GM19025 (cell line): ENCODE results near the gene LIPT2.
"Not testable (repeated sequence)": the region's sequence is repeated elsewhere in the genome, so short reads cannot be mapped to it uniquely, and the experiment has no call there.

Source experiments
- ATAC-seq: cut with Tn5 transposase; IDR thresholded peaks from one replicate; pipeline ENCODE4 v1.9.1; 2021; ENCODE audit warnings: mild to moderate bottlenecking, low read depth, moderate library complexity; ENCODE audit not compliant: unreplicated experiment

LIPT2 gene

DNA sequence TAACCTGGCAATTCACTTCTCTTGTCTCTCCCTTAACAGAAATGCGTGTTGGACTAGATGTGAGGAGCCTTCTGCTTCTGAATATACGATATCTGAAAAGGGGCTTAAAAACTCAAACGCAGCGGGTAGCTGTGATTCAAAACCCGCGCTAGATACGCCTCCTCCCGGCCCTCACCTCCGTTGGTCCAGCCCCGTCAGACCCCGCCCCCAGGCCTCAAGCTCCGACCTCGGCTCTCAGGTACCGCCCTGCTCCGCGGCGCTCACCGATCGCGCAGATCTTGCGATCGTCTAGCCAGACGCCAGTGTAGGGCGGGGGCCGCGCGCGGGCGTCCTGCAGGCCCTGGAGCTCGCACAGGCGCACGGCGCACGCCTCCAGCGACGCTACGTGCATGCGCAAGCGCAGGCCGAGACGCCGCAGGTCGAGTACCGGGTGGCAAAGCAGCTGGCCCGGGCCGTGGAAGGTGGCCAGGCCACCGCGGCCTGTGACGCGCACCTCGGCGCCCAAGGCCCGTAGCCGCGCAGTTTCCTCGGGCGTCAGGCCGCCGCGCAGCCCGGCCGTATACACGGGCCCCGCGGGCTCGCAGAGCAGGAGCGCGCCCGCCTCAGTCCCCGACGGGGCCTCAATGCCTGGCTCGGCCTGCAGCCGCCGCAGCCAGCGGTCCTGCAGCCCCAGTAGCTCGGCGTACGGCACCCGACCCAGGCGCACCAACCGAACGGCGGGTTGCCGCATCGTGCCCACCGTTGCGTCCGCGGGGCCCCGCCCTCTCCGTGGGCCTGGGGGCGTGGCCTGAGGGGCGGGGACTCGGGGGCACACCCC, at the start of gene LIPT2:
Gene LIPT2 (minus strand): TSS at position 751 of the 817 bp plus-strand sequence. CDS start 21 bp downstream, at position 730.
- peak; percentile 95 for ATAC-seq

GRCh38 chr11:74541466-74541865, 47.9 kb upstream of the LIPT2 start:
- no peak for ATAC-seq

DNA sequence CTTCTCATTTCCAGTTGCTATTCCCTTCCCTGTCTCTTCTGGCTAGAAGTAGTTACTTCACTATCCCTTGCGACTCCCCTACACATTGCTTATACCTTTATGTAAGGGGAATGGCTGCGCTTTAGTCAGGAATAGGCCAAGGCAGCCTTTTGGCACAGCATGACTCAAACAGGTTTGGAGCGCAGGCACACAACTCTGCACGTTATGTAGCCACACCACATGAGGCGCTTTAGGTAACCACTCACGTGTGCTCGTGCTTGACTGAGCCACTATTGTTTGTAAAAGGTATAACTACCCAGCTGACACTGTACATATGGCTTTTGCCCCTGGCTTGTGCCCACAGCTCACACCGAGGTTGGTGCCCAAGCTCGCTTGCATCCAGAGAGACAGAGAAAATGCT, 46.7 kb upstream of the LIPT2 start:
- ATAC-seq = no peak

DNA sequence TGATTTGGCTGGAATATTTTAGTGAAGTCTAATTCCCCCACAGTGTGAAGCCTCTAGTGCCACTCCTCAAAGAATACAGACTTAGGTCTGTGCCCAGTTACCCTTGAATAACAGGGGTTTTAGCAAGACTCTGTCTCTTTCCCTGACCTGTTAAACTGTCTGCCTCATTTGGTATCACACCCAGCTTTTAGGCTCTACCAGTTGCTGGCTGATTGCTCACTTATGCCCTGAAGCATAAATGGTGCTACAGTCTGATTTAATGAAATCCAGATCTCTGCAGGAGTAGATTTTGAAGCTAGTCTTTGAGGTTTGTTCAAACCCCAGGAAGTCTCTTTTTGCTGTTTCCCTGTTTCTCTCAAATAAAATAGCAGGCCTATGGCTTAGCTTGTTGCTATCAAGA, 45.2 kb upstream of the LIPT2 start:
- no peak for ATAC-seq

GRCh38 chr11:74535371-74536160, 42.0 kb upstream of the LIPT2 start:
- ATAC-seq = no peak

DNA sequence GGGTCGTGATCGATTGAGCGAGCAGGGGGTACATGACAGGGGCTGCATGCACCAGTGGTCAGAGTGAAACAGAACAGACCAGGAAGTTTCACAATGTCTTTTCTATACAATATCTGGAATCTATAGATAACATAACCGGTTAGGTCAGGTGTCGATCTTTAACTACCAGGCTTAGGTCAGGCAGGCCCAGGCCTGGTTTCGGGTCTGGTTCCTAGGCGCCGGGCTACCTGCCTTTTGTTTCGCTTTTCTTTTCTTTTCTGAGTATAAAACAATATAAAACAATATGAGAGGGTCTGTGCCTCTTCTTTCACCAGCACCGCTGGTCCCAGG, 41.4 kb upstream of the LIPT2 start:
- not testable (repeated sequence) for ATAC-seq

DNA sequence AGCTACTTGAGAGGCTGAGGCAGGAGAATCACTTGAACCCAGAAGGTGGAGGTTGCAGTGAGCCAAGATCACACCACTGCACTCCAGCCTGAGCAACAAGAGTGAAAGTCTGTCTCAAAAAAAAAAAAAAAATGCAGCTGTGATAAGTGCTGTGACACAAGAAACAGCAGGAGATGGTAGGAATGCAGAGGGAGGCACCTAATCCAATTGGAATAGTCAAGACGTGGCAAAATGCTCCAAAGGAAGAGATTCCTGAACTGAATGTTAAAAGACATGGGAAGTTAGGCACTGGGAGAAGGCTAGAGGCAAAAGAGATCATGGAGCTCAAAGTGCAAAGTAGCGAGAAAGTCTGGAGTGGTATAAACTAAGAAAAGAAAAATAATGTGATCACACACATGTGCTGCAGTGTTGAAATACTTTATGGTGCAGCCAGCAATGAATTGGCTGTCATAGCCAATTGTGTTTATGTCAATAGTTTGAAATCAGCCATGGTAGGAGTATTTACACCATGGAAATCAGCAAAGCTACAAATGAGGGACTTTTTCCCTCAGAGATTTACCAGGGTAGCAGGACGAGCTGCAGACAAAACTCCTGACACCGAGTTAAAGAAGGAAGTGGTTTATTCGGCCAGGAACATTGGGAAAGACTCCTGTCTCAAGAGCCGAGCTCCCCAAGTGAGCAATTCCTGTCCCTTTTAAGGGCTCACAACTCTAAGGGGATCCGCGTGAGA, 40.9 kb upstream of the LIPT2 start:
- no peak for ATAC-seq

GRCh38 chr11:74533421-74533820, 39.9 kb upstream of the LIPT2 start:
- no peak for ATAC-seq

DNA sequence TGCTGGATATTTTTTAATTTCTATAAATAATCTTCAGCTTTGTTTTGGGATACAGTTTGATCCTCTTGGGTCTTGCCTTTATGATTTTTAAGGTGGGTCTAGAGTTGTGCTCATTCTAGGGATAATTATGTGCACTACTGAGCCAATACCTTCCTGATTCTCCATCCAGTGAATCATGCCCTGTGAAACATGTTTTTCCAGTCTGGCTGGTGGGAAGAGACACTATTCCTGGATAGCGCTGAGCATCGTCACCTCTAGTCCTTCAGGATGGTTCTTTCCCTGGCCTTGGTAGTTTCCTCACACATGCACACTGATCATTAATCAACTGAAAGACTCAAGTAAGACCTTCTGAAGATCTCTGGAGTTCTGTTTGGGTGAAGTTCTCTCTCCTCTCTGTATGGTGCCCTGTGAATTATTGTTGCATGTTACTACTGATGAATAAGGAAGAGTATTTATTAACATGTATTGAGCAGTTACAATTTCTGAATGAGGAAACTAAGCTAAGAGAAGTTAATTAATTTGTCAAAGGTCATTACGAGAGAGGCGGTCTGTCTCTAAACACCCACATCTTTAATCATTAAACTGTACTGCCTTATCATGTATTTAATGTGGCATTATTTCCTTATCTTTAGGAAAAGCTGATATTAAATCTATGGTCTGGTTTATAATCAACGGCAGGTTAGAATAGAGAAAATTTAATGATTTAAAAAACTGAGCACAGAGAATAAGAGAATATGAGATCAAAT, 39.1 kb upstream of the LIPT2 start:
- no peak for ATAC-seq

DNA sequence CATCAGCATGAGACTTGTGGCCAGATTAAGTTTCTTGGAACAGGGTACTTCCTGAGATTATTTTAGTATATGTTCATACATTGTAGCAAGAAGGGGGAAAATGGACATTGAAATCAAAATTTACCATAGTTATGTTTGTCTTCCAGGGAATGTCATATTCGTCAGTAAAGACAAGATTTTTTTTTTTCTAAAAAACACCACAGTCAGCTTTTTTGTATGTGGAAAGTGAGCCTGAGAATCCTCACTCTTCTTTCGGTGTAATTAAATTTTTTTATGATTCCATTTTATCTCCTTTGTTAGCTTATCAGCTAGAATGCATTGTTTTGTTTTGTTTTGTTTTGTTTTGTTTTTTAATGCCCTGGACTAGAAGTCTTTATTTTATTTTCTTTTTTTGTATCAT, 31.5 kb upstream of the LIPT2 start:
- ATAC-seq = no peak

- no peak for ATAC-seq
Measured at GRCh38 chr11:74524501-74524900, 31.0 kb upstream of the LIPT2 start.

DNA sequence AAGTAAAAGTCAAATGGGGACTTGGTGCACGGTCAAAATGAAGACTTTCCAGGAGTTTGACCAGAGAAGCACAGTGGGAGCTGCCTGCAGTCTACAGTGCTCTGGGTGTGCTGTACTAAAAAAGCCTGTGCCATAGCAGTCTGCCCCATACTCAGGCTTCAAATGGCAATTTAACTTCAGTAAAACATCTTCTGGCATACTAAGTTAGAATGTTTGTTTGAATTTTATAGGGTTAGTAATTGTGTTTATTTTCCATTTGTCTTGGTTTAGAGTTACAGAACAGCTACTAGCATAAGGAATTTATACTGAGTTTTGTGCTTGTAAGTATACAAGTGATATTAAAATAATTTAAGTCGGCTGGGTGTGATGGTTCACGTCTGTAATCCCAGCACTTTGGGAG, 29.3 kb upstream of the LIPT2 start:
- ATAC-seq = no peak

GRCh38 chr11:74521666-74522252, 28.2 kb upstream of the LIPT2 start:
- ATAC-seq = no peak

DNA sequence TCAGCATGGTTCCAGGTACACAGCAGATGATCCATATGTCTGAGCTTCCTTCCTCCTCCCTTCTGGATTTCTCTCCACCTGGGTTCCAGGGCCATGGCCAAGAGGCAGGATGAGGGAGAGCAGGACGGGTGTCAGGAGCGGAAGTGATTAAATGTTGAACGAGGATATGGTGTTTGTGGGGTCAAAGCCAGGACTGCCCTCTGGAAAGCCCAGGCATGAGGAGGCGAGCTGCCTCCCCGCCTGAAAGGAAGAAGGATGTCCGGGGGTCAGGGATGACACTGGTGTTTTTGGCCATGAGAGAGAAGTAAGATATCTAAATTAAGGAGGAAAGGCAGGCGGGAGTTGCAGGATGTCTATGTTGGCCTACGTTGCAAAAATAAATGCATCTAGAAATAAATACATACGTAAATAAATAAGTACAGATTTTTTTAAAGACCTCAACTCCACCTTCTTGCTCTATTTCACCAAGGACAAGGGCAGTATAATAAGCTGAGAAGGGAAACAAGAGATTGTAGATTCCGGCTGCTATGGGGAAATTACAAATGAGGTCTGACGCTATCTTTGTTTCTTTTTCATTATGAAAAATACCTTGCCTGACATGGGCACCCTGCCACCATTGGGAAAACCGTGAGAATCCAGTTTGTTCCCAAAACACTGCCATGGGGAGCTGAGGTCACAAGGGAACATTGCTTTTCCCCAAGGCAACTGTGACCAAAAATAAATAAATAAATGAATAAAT, 27.6 kb upstream of the LIPT2 start:
- no peak for ATAC-seq

GRCh38 chr11:74520316-74520715, 26.8 kb upstream of the LIPT2 start:
- no peak for ATAC-seq

DNA sequence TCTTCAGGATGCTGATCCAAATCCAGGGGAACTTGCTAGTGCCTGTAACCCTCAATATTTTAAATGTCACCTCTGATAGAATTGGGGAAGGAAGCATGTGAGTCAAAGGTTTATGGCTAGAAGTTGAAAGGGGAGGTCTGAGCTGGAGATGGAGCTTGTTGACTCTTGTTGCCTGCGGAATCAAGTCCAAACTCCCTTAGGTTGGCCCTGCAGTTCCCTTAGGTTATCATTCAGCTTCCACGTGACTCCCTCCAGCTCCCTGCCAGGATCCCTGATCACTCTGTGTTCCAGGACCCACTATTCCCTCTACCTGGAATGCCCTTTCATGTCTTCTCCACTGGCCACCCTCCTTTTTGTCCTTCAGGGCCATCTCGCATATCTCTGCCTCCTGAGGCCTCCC, 26.2 kb upstream of the LIPT2 start:
- no peak for ATAC-seq

DNA sequence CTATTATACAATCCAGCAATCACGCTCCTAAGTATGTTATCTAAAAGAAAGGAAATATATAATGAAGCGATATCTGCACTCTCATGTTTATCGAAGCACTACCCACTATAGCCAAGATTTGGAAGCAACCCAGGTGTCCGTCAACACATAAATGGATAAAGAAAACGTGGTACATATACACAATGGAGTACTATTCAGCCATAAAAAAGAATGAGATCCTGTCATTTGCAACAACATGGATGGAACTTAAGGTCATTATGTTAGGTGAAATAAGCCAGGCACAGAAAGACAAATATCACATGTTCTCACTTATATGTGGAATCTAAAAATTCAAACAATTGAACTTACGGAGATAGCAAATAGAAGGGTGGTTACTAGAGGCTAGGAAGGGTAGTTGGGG, 24.1 kb upstream of the LIPT2 start:
- not testable (repeated sequence) for ATAC-seq

DNA sequence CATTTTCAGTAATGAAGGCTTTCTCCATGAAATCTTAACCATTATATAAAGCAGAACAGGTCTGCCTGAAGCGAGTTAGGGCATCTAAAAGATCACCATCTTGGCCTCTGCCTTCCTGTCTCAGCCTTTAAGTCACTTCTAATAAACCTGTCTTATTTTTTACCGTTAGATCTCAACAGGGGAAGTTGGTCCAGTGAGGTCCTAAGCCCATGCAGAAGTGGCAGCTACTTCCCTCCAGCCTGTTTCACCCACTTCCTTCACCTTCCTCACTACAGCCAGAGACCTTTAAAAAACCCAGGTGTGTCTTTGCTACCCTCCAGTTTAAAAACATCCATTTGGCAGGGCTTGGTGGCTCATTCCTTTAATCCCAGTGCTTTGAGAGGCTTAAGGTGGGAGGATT, 14.1 kb upstream of the LIPT2 start:
- no peak for ATAC-seq

DNA sequence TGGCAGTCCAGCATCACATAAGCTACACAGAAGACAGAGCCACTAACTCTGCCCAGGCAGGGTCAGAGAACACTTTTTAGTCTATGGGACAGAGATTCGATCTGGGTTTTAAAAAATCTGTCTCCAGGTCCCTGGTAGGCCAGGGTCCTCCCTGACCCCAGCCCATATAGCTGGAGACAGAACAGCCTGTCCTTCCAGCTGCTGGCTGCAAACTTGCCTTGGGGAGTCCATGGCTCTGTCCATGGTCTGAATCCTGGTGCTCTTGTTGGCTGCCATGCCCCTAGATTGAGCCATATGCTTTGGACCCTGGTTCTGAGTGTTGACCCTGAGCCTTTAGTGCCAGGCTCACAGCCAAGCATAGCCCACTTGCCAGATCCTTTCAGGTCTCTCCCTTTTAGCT, 13.3 kb upstream of the LIPT2 start:
- no peak for ATAC-seq

DNA sequence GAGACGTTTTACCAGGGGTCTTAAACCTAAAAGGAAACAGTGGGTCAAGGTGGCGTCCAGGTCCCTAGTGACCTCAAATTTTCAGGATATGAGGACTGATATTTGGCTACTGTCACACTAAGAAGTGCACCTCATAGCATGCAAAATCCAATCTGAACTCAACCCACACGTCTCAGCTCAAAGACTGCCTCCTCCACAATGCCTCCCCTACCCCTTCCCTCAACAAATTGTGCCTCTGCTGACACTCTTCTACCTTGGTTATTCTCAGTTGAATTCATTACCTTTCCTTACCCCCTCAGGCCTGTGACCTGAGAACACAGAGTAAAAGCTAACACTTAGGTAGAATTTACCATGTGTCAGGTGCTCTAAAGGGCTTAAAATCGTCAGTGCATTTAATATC, 12.4 kb upstream of the LIPT2 start:
- ATAC-seq = no peak
